ENCODE data around the gene JAKMIP3. TPM values are rescaled to one million over a fixed set of nuclear protein-coding genes. Genes with fewer than 3 reads are reported as not detected.

The JAKMIP3 gene
- total and polyA plus RNA-seq, 10 of the 15 experiments (the other 5 are each of a cell fraction or from before 2014, with no cell fraction given) = 0.01 TPM; not detected in 7

GRCh38 chr10:132061030-132061429, 4.7 kb upstream of the JAKMIP3 start:
- Histone ChIP-seq H3K9ac (ENCODE audit: control insufficient read depth, insufficient read depth, low read length) (no peak overlapping the region), H3K27me3 (replicated peaks in 1 of 2; ENCODE audit: control insufficient read depth in 2 of 2, insufficient read depth in 2 of 2, low read length in 1 of 2) (no peaks in the 10 kb centered on the region; a peak in 1 of 4 replicates), H3K4me1 (ENCODE audit: control insufficient read depth, insufficient read depth, low read length) (no peaks in the 10 kb centered on the region), H3K27ac (ENCODE audit: control insufficient read depth, insufficient read depth) (no peak overlapping the region), H3K4me3 (no peak overlapping the region), H4K20me1 (ENCODE audit: control insufficient read depth, insufficient read depth) (no peaks in the 10 kb centered on the region), H3K36me3 (ENCODE audit: control insufficient read depth in 2 of 2, insufficient read depth in 2 of 2, low read length in 1 of 2) (no peaks in the 10 kb centered on the region), H3K4me2 (ENCODE audit: control insufficient read depth, insufficient read depth) (no peak overlapping the region), H3K79me2 (ENCODE audit: control insufficient read depth, insufficient read depth, low read length) (no peaks in the 10 kb centered on the region), H3K9me3 (replicated peaks; ENCODE audit: control insufficient read depth, insufficient read depth, low read length) (no peaks in the 10 kb centered on the region), H2AFZ (ENCODE audit: control insufficient read depth, low read depth, low read length) (no peak overlapping the region)
- in situ Hi-C loops (cut with MboI) = no loop called here
- DNase-seq (ENCODE audit: low read depth, low spot score) = no peak
- no TSS peak for BruUV-seq (replicated peaks)
- intact Hi-C loops (cut with micrococcal nuclease; ENCODE audit: unreplicated experiment) = no loop called here
- ChIA-PET RAD21 (ENCODE audit: unreplicated experiment) (no interaction called here), CTCF (no interaction called here), SMC1A (ENCODE audit: uncharacterized antibody, unreplicated experiment) (no interaction called here), POLR2A (no interaction called here)
- ATAC-seq = no peak
- WGBS (ENCODE audit: insufficient coverage, insufficient replicate concordance, low lambda C conversion rate, missing lambda C conversion rate) = 67% methylated on average over 18 of the region's 18 CpGs
- no peak for TF ChIP-seq TARDBP (IDR thresholded peaks at IDR 0.05; ENCODE audit: borderline replicate concordance)
- TF ChIP-seq CBFB (IDR thresholded peaks at IDR 0.05; ENCODE audit: low read depth) = no peak
- no peak for TF ChIP-seq MEF2A (IDR thresholded peaks at IDR 0.05; ENCODE audit: insufficient read depth, low read depth, low read length)
- no peak for TF ChIP-seq SP1 (IDR thresholded peaks at IDR 0.05; ENCODE audit: low read depth, low read length)
- no peak for TF ChIP-seq TAF1 (IDR thresholded peaks at IDR 0.05; ENCODE audit: borderline replicate concordance, low read depth, low read length)
- no peak for TF ChIP-seq POLR2A (IDR thresholded peaks at IDR 0.05; ENCODE audit: low read depth, low read length)
- no peak for TF ChIP-seq E2F4 (IDR thresholded peaks at IDR 0.05; ENCODE audit: low read depth, low read length)
- TF ChIP-seq LARP7 (IDR thresholded peaks at IDR 0.05) = no peak
- TF ChIP-seq SMC3 (IDR thresholded peaks at IDR 0.05; ENCODE audit: borderline replicate concordance, low read length) = no peak
- TF ChIP-seq PML (IDR thresholded peaks at IDR 0.05; ENCODE audit: low read length) = no peak
- TF ChIP-seq YY1 (IDR thresholded peaks at IDR 0.05; ENCODE audit: low read depth, low read length) = no peak
- no peak for TF ChIP-seq GABPA (IDR thresholded peaks at IDR 0.05; ENCODE audit: low read depth)
- no peak for TF ChIP-seq CREM (IDR thresholded peaks at IDR 0.05; ENCODE audit: low read depth)
- TF ChIP-seq ZNF622 (IDR thresholded peaks at IDR 0.05) = no peak
- TF ChIP-seq NFYB (IDR thresholded peaks at IDR 0.05; ENCODE audit: insufficient read depth, low read depth, low read length) = no peak
- no peak for TF ChIP-seq IKZF1 (conservative IDR thresholded peaks at IDR 0.05)
- TF ChIP-seq ZBTB40 (IDR thresholded peaks at IDR 0.05; ENCODE audit: borderline replicate concordance) = no peak
- TF ChIP-seq NR2F1 (conservative IDR thresholded peaks at IDR 0.05) = no peak
- no peak for TF ChIP-seq SUPT20H (IDR thresholded peaks at IDR 0.05; ENCODE audit: borderline replicate concordance, control insufficient read depth, low read depth, low read length)
- FAIRE-seq = no peak

Data from GM12878 (cell line).